Mesenchymal stem cell (in vitro differentiated cells and primary cell): ENCODE results near the gene HOXA13.

Experiments
- DNase-seq: peaks from one replicate; pipeline ENCODE4 v3.0.0-alpha.2; 2013
- H2AFZ ChIP-seq: one replicate; pipeline ENCODE4 v1.6.1; 2013; ENCODE audit warnings: low read depth, mild to moderate bottlenecking, control low read depth, inconsistent platforms, low read length, moderate library complexity
- H2AK5ac ChIP-seq: 2 replicates; pipeline ENCODE4 v1.6.1; 2013; ENCODE audit warnings: low read length, moderate library complexity, mild to moderate bottlenecking, inconsistent platforms; ENCODE audit not compliant: severe bottlenecking
- H2BK120ac ChIP-seq: one replicate; pipeline ENCODE4 v1.6.1; 2013; ENCODE audit warnings: low read depth, mild to moderate bottlenecking, inconsistent platforms, low read length, moderate library complexity
- H2BK12ac ChIP-seq, 2 experiments: one replicate each; pipeline ENCODE4 v1.6.1; 2013; ENCODE audit warnings: inconsistent platforms in 2 of 2, low read length in 2 of 2, mild to moderate bottlenecking in 2 of 2, moderate library complexity in 2 of 2, control low read depth in 1 of 2
- H2BK15ac ChIP-seq: one replicate; pipeline ENCODE4 v1.6.1; 2013; ENCODE audit warnings: mild to moderate bottlenecking, low read depth, inconsistent platforms; ENCODE audit not compliant: poor library complexity, severe bottlenecking
- H2BK5ac ChIP-seq: 2 replicates; pipeline ENCODE4 v1.6.1; 2013; ENCODE audit warnings: low read depth, mild to moderate bottlenecking, low read length, control low read depth, inconsistent platforms; ENCODE audit not compliant: poor library complexity, severe bottlenecking
- H3K14ac ChIP-seq, 2 experiments: one replicate each; pipeline ENCODE4 v1.6.1; 2013; ENCODE audit warnings: inconsistent platforms in 2 of 2, low read length in 2 of 2, control low read depth in 1 of 2, mild to moderate bottlenecking in 1 of 2, moderate library complexity in 1 of 2
- H3K18ac ChIP-seq, 2 experiments: one replicate each; pipeline ENCODE4 v1.6.1; 2013; ENCODE audit warnings: inconsistent platforms in 2 of 2, low read length in 2 of 2, control low read depth in 1 of 2, low read depth in 1 of 2, mild to moderate bottlenecking in 1 of 2
- H3K23ac ChIP-seq, 2 experiments: one replicate each; pipeline ENCODE4 v1.6.1; 2013; ENCODE audit warnings: inconsistent platforms in 2 of 2, low read length in 2 of 2, mild to moderate bottlenecking in 2 of 2, moderate library complexity in 2 of 2, control low read depth in 1 of 2
- H3K27ac ChIP-seq: 2 replicates; pipeline ENCODE4 v1.5.1; 2013; ENCODE audit warnings: mild to moderate bottlenecking, moderate library complexity, low read length, control low read depth, inconsistent platforms; ENCODE audit not compliant: poor library complexity, severe bottlenecking
- H3K27me3 ChIP-seq, 2 experiments: 2 replicates each; pipeline versions ENCODE4 v1.6.1 to v1.7.0; 2013; ENCODE audit warnings: low read length in 2 of 2, mild to moderate bottlenecking in 2 of 2, moderate library complexity in 2 of 2, control low read depth in 1 of 2, inconsistent platforms in 1 of 2; ENCODE audit not compliant: control insufficient read depth in 1 of 2, insufficient read depth in 1 of 2
- H3K36me3 ChIP-seq, 2 experiments: 2 replicates each; pipeline versions ENCODE4 v1.6.1 to v1.7.0; 2013; ENCODE audit warnings: low read length in 2 of 2, control low read depth in 1 of 2, inconsistent platforms in 1 of 2, low read depth in 1 of 2, mild to moderate bottlenecking in 1 of 2; ENCODE audit not compliant: insufficient read depth in 2 of 2, control insufficient read depth in 1 of 2
- H3K4ac ChIP-seq, 2 experiments: one replicate each; pipeline ENCODE4 v1.6.1; 2013; ENCODE audit warnings: inconsistent platforms in 2 of 2, low read length in 2 of 2, mild to moderate bottlenecking in 2 of 2, moderate library complexity in 2 of 2, control low read depth in 1 of 2, low read depth in 1 of 2
- H3K4me1 ChIP-seq: 2 replicates; pipeline ENCODE4 v1.6.1; 2013; ENCODE audit warnings: low read depth, low read length, control low read depth; ENCODE audit not compliant: control insufficient read depth, insufficient read depth
- H3K4me2 ChIP-seq: 2 replicates; pipeline ENCODE4 v1.6.1; 2013; ENCODE audit warnings: low read length, mild to moderate bottlenecking, inconsistent platforms; ENCODE audit not compliant: poor library complexity, severe bottlenecking
- H3K4me3 ChIP-seq, 2 experiments: 2 replicates each; pipeline versions ENCODE4 v1.5.1 to v1.7.0; 2013; ENCODE audit warnings: low read length in 2 of 2, mild to moderate bottlenecking in 2 of 2, control low read depth in 1 of 2, low read depth in 1 of 2; ENCODE audit not compliant: insufficient read depth in 1 of 2
- H3K79me1 ChIP-seq: replicated peaks from 2 replicates; pipeline ENCODE4 v1.6.1; 2013; ENCODE audit warnings: mild to moderate bottlenecking, control low read depth, low read length, inconsistent platforms; ENCODE audit not compliant: poor library complexity, severe bottlenecking
- H3K9ac ChIP-seq: 2 replicates; pipeline ENCODE4 v1.7.0; 2013; ENCODE audit warnings: mild to moderate bottlenecking, low read length, moderate library complexity
- H3K9me3 ChIP-seq: 2 replicates; pipeline ENCODE4 v1.7.0; 2013; ENCODE audit warnings: mild to moderate bottlenecking, low read length; ENCODE audit not compliant: control insufficient read depth
- H4K8ac ChIP-seq: one replicate; pipeline ENCODE4 v1.6.1; 2013; ENCODE audit warnings: inconsistent platforms, mild to moderate bottlenecking, low read length, moderate library complexity
- H4K91ac ChIP-seq: one replicate; pipeline ENCODE4 v1.6.1; 2013; ENCODE audit warnings: mild to moderate bottlenecking, low read length, inconsistent platforms
- WGBS: methylation state at CpG from one replicate; pipeline ENCODE4 v1.1.7; 2013; ENCODE audit warnings: mixed read lengths; 5-methylcytosine and 5-hydroxymethylcytosine counted together

The HOXA13 gene

DNA sequence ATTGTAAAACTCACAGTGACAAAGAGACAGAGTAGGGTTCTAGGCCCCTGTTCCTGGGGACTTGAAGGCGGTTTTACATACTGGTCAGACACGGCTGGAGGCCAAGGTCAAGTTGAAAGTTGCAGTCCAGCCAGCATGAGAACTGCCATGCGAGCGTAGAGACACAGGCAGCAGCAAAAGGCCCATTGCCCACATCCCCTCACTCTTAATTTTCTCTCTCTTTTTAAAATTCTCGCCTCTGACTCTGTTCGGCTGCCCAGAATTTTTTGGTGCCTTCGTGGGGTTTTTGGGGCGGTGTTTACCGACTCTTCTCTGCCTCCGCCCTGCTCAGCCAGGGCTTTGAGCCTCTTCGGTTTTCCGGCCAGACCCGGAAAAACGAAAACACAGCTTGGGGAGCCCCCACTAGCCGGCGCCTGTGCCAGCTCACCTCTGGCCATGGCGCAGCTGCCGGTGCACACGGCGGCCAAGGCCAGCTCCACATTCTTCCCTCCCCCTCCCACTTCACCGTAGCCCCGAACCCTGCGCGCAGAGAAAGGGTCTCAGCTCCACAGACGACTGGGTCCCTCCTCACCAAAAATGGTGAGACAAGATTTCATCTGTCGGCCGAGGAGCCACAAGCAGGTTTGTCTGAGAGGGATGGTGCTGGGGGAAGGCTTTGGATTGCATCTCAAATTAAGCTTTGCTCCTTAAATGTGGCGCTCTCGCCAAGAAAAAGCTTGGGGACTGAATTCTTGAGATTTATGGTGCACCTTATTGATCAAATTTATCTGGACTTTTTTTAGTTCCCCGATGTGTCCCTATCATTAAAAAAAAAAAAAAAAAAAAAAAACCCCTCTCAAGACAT lies 2.3 kb upstream of the HOXA13 start:
- Histone ChIP-seq H3K23ac (no peak overlapping the region), H3K4me2 (no peak overlapping the region), H3K27ac (no peak overlapping the region), H2BK120ac (no peak overlapping the region), H3K14ac (no peak overlapping the region), H3K79me1 (no peaks in the 10 kb centered on the region), H3K4ac (no peak overlapping the region), H2BK5ac (no peak overlapping the region), H4K91ac (no peak overlapping the region), H3K18ac (no peak overlapping the region), H4K8ac (no peak overlapping the region), H2AK5ac (no peak overlapping the region), H3K4me1 (peaks cover 37% of the 10 kb centered on the region), H2BK15ac (no peak overlapping the region), H2AFZ (no peak overlapping the region), H3K36me3 (no peaks in the 10 kb centered on the region), H3K4me3 (no peak overlapping the region), H3K9ac (no peak overlapping the region), H3K9me3 (no peaks in the 10 kb centered on the region), H2BK12ac (no peak overlapping the region), H3K27me3 (peaks cover 89 to 92% of the 10 kb centered on the region in 2 experiments)
- DNase-seq: peak; percentile 18
- WGBS: 7% methylated on average over 23 of the region's 30 CpGs

DNA sequence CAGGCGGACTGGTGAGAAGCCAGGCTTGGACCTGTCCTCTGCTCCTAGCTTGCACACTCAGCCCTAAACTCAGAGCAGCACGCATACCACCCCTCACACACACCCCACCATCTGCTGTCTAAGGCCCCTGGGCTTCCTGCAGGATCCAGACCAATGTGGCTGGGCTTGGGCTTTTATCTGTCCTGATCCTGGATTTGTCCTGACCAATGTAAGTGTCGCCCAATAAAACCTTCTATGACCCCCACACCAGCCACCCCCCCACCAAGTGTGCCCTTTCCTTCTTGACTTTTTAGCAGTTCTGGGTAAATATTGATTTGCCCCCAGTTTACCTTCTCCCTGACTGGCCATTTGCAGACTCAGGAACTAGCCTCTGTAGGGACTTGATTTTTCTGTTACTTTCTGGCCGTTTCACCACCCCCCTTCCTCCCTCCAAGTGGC lies 1.7 kb upstream of the HOXA13 start:
- Histone ChIP-seq H2BK120ac (no peak overlapping the region), H3K27me3 (peaks cover 86 to 92% of the 10 kb centered on the region in 2 experiments), H3K18ac (no peak overlapping the region), H3K23ac (peak overlapping the region in 1 of 2 experiments; percentile 27), H3K9ac (no peak overlapping the region), H2BK5ac (no peak overlapping the region), H3K36me3 (no peaks in the 10 kb centered on the region), H3K27ac (no peak overlapping the region), H3K14ac (no peak overlapping the region), H4K91ac (no peak overlapping the region), H3K4me2 (no peak overlapping the region), H3K9me3 (no peaks in the 10 kb centered on the region), H3K79me1 (no peaks in the 10 kb centered on the region), H2BK15ac (no peak overlapping the region), H3K4ac (no peak overlapping the region), H2BK12ac (no peak overlapping the region), H3K4me3 (peak overlapping the region in 1 of 2 experiments; percentile 75), H2AFZ (no peak overlapping the region), H3K4me1 (peaks cover 37% of the 10 kb centered on the region), H2AK5ac (no peak overlapping the region), H4K8ac (no peak overlapping the region)
- 21% methylated on average over 4 of the region's 4 CpGs for WGBS
- DNase-seq: no peak

DNA sequence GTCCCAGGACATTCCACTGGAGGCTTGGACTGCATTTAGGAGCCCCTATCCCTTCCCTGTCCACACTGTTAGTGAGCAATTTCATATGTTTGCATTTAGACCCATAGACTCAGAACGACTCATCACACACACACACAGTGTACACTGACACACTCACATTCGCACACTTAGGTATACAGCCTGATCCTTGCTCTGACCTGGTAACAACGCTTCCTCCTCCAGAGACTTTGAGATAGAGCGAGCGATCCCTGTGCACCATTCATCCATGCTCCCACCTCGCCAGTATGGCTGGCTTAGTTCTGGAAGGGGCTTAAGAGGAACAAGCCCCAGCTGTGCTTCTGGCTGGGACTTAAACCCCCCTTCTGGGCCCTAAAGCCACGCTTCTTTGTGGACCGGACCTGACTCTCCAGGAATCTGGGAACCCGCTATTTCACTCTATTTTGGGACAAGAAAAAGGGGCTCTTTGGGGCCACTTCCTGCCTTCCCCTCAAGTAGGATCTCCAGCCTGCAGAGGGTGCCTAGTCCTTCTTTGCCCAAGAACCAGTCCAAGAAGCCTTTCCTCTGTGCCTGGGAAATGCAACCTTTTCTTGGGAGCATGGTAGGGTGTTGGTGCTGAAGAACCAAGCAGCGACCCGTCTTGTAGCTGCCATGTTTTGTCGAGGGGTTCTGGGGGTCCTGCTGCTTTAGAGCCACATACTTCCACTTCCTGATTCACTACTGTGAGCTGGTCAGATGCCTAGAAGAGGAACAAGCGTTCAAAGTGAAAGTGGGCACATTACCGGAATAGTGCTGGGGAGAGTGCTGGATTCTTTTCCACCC lies 1.1 kb upstream of the HOXA13 start:
- Histone ChIP-seq H3K27ac (no peak overlapping the region), H3K23ac (peak overlapping the region in 1 of 2 experiments; percentile 27), H3K79me1 (no peaks in the 10 kb centered on the region), H3K9ac (no peak overlapping the region), H3K4me3 (peak overlapping the region in 1 of 2 experiments; percentile 75), H3K9me3 (no peaks in the 10 kb centered on the region), H2BK120ac (no peak overlapping the region), H2BK5ac (no peak overlapping the region), H2BK12ac (no peak overlapping the region), H2BK15ac (no peak overlapping the region), H2AFZ (no peak overlapping the region), H3K18ac (no peak overlapping the region), H3K4me1 (peaks cover 37% of the 10 kb centered on the region), H2AK5ac (no peak overlapping the region), H4K91ac (no peak overlapping the region), H4K8ac (no peak overlapping the region), H3K36me3 (no peaks in the 10 kb centered on the region), H3K14ac (no peak overlapping the region), H3K27me3 (peaks cover 79 to 90% of the 10 kb centered on the region in 2 experiments), H3K4me2 (peak overlapping the region; percentile 68), H3K4ac (no peak overlapping the region)
- peak; percentile 22 for DNase-seq
- WGBS: 21% methylated on average over 14 of the region's 14 CpGs
